Aorta (tissue), 5 donors: ENCODE measurements around the gene SERINC5. TPM values are rescaled to one million over a fixed set of nuclear protein-coding genes. Genes with fewer than 3 reads are reported as not detected.
A peak's percentile ranks its signal among the peaks of the same experiment; 100 is the strongest.

ENCODE experiments used
- ATAC-seq: fragments of 200-7000 bp; cut with Tn5 transposase; one replicate; pipeline ENCODE4 v1.9.1; 2022; ENCODE audit warnings: moderate library complexity; ENCODE audit not compliant: low FRiP score
- DNase-seq, 2 donors: peaks; one replicate each; pipeline ENCODE4 v3.0.0-alpha.2; 2020
- H3K27ac ChIP-seq, 2 donors: one replicate each; pipeline ENCODE4 v1.5.1; 2013; ENCODE audit warnings: low read length in 2 of 2, mild to moderate bottlenecking in 2 of 2, moderate library complexity in 2 of 2, control low read depth in 1 of 2, inconsistent platforms in 1 of 2, low read depth in 1 of 2
- H3K27me3 ChIP-seq, 2 donors: one replicate each; pipeline ENCODE4 v1.6.1; 2013; ENCODE audit warnings: control low read depth in 1 of 2, low read length in 1 of 2, mild to moderate bottlenecking in 1 of 2, moderate library complexity in 1 of 2; ENCODE audit not compliant: insufficient read depth in 2 of 2, control insufficient read depth in 1 of 2
- H3K36me3 ChIP-seq, 2 donors: one replicate each; pipeline ENCODE4 v1.6.1; 2013; ENCODE audit warnings: control low read depth in 1 of 2, low read length in 1 of 2, mild to moderate bottlenecking in 1 of 2; ENCODE audit not compliant: insufficient read depth in 2 of 2, control insufficient read depth in 1 of 2
- H3K4me1 ChIP-seq, 2 donors: one replicate each; pipeline ENCODE4 v1.6.1; 2013; ENCODE audit warnings: low read length in 2 of 2, control low read depth in 1 of 2, mild to moderate bottlenecking in 1 of 2, moderate library complexity in 1 of 2; ENCODE audit not compliant: insufficient read depth in 2 of 2, control insufficient read depth in 1 of 2
- H3K4me3 ChIP-seq, 2 donors: one replicate each; pipeline ENCODE4 v1.5.1; 2013; ENCODE audit warnings: low read length in 2 of 2, control low read depth in 1 of 2, mild to moderate bottlenecking in 1 of 2
- H3K9me3 ChIP-seq: one replicate; pipeline ENCODE4 v1.6.1; 2013; ENCODE audit warnings: mild to moderate bottlenecking, low read length; ENCODE audit not compliant: control insufficient read depth
- whole genome bisulfite sequencing, 2 donors: extraction: QIAGEN DNeasy Blood & Tissue Kit; methylation state at CpG; one replicate each; pipeline ENCODE4 v1.1.7; 2013; 5-methylcytosine and 5-hydroxymethylcytosine counted together
- intact Hi-C, 2 donors: fragments of 100-400 bp; cut with DNase I; formaldehyde crosslinking; loops; one replicate each; pipeline versions ENCODE4 v1.14.2 to v1.15.0; 2022
- polyA plus RNA-seq, 2 donors: library from polyadenylated mRNA; stranded (reverse); fragments of 200-250 nt; gene quantifications; one replicate each; pipeline ENCODE4 v1.2.3, GENCODE V29; 2013
- total RNA-seq, 2 donors: library from RNA; stranded (reverse); fragmentation: NEBNext Ultra II Directional; extraction: Animal tissue kit (Norgen Biotek cat#: 25700); gene quantifications; one replicate each; pipeline ENCODE4 v1.2.1, GENCODE V29; 2021
- donor health status: healthy with polysubstance abuse.
- donor health status: Bipolar disorder and iron deficiency.
- donor health status: DM: no; HTN: no; CAD: no.
- donor health status: DM: no; HTN: no; CAD: no.
- donor health status: DM: yes; HTN: yes; CAD: no.

The SERINC5 gene
- total and polyA plus RNA-seq, 4 donors, result 1.4 to 22.1 (median 8.6) TPM

DNA sequence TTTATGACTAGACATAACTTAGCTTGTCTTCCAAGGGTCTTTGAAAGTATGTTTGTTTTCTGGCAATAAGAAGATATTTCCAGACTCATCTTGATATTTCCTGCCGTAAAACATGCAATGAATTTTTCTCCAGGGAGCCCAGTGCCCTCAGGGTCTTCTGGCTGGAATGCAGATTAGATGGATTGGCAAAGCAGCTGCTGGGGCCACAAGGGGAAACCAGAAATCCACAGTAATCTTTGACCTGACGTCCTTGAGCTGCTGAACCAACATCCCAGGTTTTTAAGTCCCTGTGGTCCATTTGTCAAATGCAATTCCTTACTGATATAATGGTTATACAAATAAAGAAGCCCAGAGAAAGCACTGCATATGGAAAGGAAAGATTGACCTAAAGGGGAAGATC lies 127.7 kb downstream of the SERINC5 start:
- H3K4me3 ChIP-seq, result no peak overlapping the region
- 43 to 58% methylated on average over 2 of the region's 2 CpGs for WGBS, 2 donors
- no peak for ATAC-seq
- peaks cover 3% of the 10 kb centered on the region for H3K9me3 ChIP-seq
- H3K27ac ChIP-seq, result no peak overlapping the region
- no peaks in the 10 kb centered on the region for H3K4me1 ChIP-seq
- intact Hi-C loops, result no loop called here
- no peaks in the 10 kb centered on the region for H3K27me3 ChIP-seq
- no peak for DNase-seq
- H3K36me3 ChIP-seq, result no peaks in the 10 kb centered on the region

GRCh38 chr5:80127116-80127552 lies 128.7 kb downstream of the SERINC5 start:
- Histone ChIP-seq H3K27ac (no peak overlapping the region), H3K9me3 (peaks cover 3% of the 10 kb centered on the region), H3K4me3 (no peak overlapping the region), H3K27me3 (no peaks in the 10 kb centered on the region), H3K36me3 (no peaks in the 10 kb centered on the region), H3K4me1 (no peaks in the 10 kb centered on the region)
- ATAC-seq (no peak), DNase-seq (no peak)
- WGBS, 2 donors, result 82 to 94% methylated on average over 4 of the region's 4 CpGs
- intact Hi-C loops, result no loop called here

GRCh38 chr5:80125962-80126480 lies 129.8 kb downstream of the SERINC5 start:
- intact Hi-C loops, result no loop called here
- Histone ChIP-seq H3K36me3 (no peaks in the 10 kb centered on the region), H3K27me3 (no peaks in the 10 kb centered on the region), H3K4me3 (no peak overlapping the region), H3K4me1 (no peaks in the 10 kb centered on the region), H3K9me3 (peaks cover 3% of the 10 kb centered on the region), H3K27ac (no peak overlapping the region)
- peak; percentile 44 for ATAC-seq
- DNase-seq, result no peak
- WGBS, 2 donors, result 81 to 82% methylated on average over 4 of the region's 4 CpGs

DNA sequence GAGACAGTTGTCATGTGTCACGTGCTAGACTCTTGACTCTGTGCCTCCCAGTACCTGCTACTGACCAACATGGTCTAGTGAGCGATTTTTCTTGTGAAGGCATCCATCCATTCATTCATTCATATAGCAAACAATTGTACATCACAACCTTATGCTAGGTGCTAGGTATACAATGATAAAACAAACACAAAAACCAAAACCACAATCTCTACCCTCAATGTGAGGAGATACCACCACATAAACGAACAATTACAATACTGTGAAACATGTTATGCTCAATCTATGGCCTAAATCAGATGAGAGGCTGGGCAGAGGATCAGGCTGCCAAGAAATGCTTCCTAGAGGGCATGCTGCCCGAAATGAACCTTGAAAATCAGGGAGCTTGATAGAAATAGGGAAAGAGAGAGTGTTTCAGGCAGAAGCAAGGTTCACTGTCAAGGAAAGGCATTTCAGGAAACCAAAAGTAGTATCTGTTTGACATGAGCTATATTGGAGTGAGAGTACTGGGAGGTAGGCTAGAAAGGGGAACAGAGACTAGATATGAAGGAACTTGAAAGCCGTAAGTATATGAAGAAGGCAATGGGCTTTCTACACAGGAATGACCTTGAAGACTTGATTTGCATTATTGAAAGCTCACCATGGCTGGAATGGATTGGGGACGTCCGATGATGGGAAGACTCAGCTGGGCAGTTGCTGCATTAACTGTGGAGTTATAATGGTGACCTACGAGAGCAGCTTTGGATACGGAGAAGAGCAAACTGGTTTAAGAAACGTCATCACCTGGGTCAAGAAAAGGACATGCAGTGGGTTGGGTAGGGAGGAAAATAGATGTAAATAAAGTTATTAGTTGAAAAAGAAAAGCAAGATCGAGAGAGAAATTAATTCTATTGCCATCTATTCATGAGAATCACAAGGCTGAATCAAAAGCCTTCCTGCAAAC lies 130.6 kb downstream of the SERINC5 start:
- Histone ChIP-seq H3K27ac (no peak overlapping the region), H3K4me1 (no peaks in the 10 kb centered on the region), H3K27me3 (no peaks in the 10 kb centered on the region), H3K36me3 (no peaks in the 10 kb centered on the region), H3K9me3 (peaks cover 3% of the 10 kb centered on the region), H3K4me3 (no peak overlapping the region)
- ATAC-seq (no peak), DNase-seq (no peak)
- WGBS, 2 donors, result 88 to 89% methylated on average over 11 of the region's 11 CpGs
- intact Hi-C loops, result no loop called here

- ATAC-seq, result no peak
- no peaks in the 10 kb centered on the region for H3K4me1 ChIP-seq
These were observed 131.5 kb downstream of the SERINC5 start for GRCh38 chr5:80124121-80124918.

DNA sequence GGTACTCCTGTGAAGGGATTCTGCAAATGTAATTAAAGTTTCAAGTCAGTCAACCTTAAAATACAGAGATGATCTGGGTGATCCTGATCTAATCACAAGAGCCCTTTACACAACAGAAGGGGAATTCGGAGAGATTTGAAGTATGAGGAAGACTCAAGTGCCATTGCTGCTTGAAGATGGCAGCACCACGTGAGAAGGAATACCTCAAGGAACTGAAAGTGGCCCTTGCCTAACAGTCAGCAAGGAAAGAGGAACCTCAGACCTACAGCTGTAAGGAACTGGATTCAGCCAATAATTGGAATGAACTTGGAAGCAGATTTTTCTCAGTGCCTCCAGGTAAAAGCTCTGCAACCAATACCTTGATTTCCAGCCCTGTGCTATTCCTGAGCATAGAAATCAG lies 133.3 kb downstream of the SERINC5 start:
- no peak for ATAC-seq
- Histone ChIP-seq H3K9me3 (peaks cover 3% of the 10 kb centered on the region), H3K27me3 (no peaks in the 10 kb centered on the region), H3K27ac (no peak overlapping the region), H3K36me3 (no peaks in the 10 kb centered on the region), H3K4me3 (no peak overlapping the region), H3K4me1 (no peaks in the 10 kb centered on the region)
- no peak for DNase-seq
- intact Hi-C loops, result no loop called here
- WGBS, 2 donors, result 79 to 83% methylated on average over 2 of the region's 2 CpGs

More at GRCh38 chr5:80124121-80124918, 131.5 kb downstream of the SERINC5 start:
- peaks cover 3% of the 10 kb centered on the region for H3K9me3 ChIP-seq
- no peak for DNase-seq
- H3K27ac ChIP-seq, result no peak overlapping the region
- H3K27me3 ChIP-seq, result no peaks in the 10 kb centered on the region
- no peak overlapping the region for H3K4me3 ChIP-seq
- WGBS, 2 donors, result 85% methylated on average over 9 of the region's 9 CpGs
- no peaks in the 10 kb centered on the region for H3K36me3 ChIP-seq
- intact Hi-C loops, result no loop called here

DNA sequence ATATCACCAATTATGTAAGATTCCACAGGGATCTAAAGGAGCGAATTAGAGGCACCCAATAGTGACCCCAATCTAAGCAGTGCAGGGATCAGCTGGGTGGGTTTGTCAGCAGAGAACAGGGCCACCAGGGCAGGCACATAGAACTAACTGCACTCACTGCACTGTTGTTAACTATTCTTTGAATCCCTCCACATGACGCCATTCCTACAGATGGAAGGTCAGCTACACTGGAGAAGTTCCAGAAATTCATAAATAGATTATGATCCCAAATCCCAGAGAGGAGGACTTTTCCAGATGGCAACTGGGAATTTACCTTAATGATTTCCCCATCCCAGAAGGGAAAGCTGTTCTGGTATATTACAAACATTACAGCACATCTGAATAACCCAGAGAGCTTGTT lies 136.5 kb downstream of the SERINC5 start:
- no peaks in the 10 kb centered on the region for H3K36me3 ChIP-seq
- H3K4me3 ChIP-seq, result no peak overlapping the region
- intact Hi-C loops, result no loop called here
- H3K4me1 ChIP-seq, result no peaks in the 10 kb centered on the region
- no peak for ATAC-seq
- no peaks in the 10 kb centered on the region for H3K9me3 ChIP-seq
- H3K27ac ChIP-seq, result no peak overlapping the region
- no peak for DNase-seq
- WGBS, 2 donors, result 82 to 93% methylated on average over 2 of the region's 2 CpGs
- no peaks in the 10 kb centered on the region for H3K27me3 ChIP-seq

DNA sequence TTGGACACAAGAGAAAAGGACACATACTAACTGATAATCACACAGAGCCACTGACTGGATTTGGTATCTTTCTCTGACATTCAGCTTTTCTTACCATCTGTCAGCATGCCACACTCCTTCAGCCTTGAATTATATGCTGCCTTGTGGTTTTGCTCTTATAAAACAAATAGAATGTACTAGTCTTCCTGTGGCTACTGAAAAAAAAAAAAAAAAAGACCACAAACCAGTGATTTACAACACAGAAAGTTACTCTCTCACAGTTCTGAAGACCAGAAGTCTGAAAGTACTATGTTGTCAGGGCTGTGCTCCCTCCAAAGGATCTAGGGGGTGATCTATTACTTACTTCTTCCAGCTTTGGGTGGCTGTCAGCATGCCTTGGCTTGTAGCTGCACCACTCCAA lies 138.4 kb downstream of the SERINC5 start:
- no peaks in the 10 kb centered on the region for H3K27me3 ChIP-seq
- intact Hi-C loops, result no loop called here
- H3K4me3 ChIP-seq, result no peak overlapping the region
- H3K36me3 ChIP-seq, result no peaks in the 10 kb centered on the region
- H3K27ac ChIP-seq, result no peak overlapping the region
- no peaks in the 10 kb centered on the region for H3K9me3 ChIP-seq
- ATAC-seq (no peak), DNase-seq (no peak)
- no peaks in the 10 kb centered on the region for H3K4me1 ChIP-seq
